H1 (cell line): ENCODE results near the gene PDK2. TPM values are rescaled to one million over a fixed set of nuclear protein-coding genes. Genes with fewer than 3 reads are reported as not detected.

Source experiments
- CBX5 ChIP-seq: fragments of 300-800, 300-1000 bp; sonication (generic); IDR thresholded peaks from 2 replicates; pipeline ENCODE4 v1.7.1; 2016; ENCODE audit warnings: antibody characterized with exemption, low read length, low read depth
- polyA plus RNA-seq, 7 experiments: library from polyadenylated mRNA; depleted of rRNA in 3 of 7; stranded (reverse) in 5 of 7; unstranded in 2 of 7; fragments of >200 nt in 5 of 7; fragments of 200-250 nt in 2 of 7; gene quantifications; 1 replicate in 5 of 7; 2 replicates in 1 of 7; 4 replicates in 1 of 7; pipeline versions ENCODE4 v1.2.1 to v1.2.3, GENCODE V29; 2011 to 2013; ENCODE audit warnings: missing spikeins in 2 of 7, mixed read lengths in 2 of 7
- total RNA-seq: library from RNA; stranded (reverse); fragmentation: NEBNext Ultra II Directional; extraction: Animal tissue kit (Norgen Biotek cat#: 25700); gene quantifications from 2 replicates; pipeline ENCODE4 v1.2.1, GENCODE V29; 2021

PDK2 gene
- total and polyA plus RNA-seq, 2 of the 8 experiments (the other 6 are each of a cell fraction or from before 2014, with no cell fraction given): 18.3 to 121 TPM

DNA sequence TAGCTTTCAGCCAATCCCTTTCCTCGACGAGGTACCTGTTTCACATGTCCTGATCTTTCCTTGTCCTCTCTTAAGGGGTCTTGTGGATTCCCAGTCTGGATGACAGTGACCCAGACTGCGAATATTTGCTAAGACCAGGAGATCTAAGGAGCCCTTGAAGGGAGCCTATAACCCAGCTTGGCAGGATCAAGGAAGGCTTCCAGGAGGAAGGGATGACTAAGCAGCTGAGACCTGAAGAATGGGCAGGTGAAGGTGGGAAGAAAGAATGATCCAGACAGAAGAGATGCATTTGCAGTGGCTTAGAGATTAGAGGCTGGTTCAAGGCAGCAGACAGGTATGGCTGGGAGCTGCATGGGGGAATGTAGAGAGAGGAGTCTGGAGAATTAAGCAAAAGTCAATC, 1.9 kb upstream of the PDK2 start (continued):
- no peak for TF ChIP-seq CBX5
- TF ChIP-seq, all 59 proteins: peak for 0
